ENCODE data around the gene RGS10. TPM values are rescaled to one million over a fixed set of nuclear protein-coding genes. Genes with fewer than 3 reads are reported as not detected.

RGS10 gene
- total RNA-seq, 1 experiment from 2014 or later, result 22.6 TPM

- TF ChIP-seq ZNF532 (CRISPR knock-in tag; IDR thresholded peaks at IDR 0.05; ENCODE audit: borderline replicate concordance) (no peak), KAT7 (CRISPR knock-in tag; IDR thresholded peaks at IDR 0.05; ENCODE audit: borderline replicate concordance) (no peak), USF1 (CRISPR knock-in tag; IDR thresholded peaks at IDR 0.05) (no peak)
These were observed 18.4 kb downstream of the RGS10 start (continued) for GRCh38 chr10:119523895-119524719.

GRCh38 chr10:119522747-119523426, 19.6 kb downstream of the RGS10 start:
- H3K27me3 Mint-ChIP-seq (ENCODE audit: low read depth), result no peaks in the 10 kb centered on the region
- peaks cover 8% of the 10 kb centered on the region for H3K4me1 Mint-ChIP-seq
- H3K9me3 Mint-ChIP-seq, result no peaks in the 10 kb centered on the region
- H3K4me3 Mint-ChIP-seq, result no peak overlapping the region
- H3K36me3 Mint-ChIP-seq, result no peaks in the 10 kb centered on the region
- ChIA-PET CTCF (interaction anchor here (0.6 kb wide), 1 partner anchor 48 kb away, joined by 3 read pairs; no protein-coding TSS in a partner anchor), POLR2A (no interaction called here)
- no peak overlapping the region for H3K27ac Mint-ChIP-seq
- ATAC-seq (no peak), DNase-seq (ENCODE audit: low spot score) (no peak)
- TF ChIP-seq MLX (CRISPR knock-in tag; IDR thresholded peaks at IDR 0.05), result no peak
- TF ChIP-seq GRHL2 (CRISPR knock-in tag; IDR thresholded peaks at IDR 0.05; ENCODE audit: insufficient replicate concordance, severe bottlenecking), result no peak
- no peak for TF ChIP-seq ZNF532 (CRISPR knock-in tag; IDR thresholded peaks at IDR 0.05; ENCODE audit: borderline replicate concordance)
- no peak for TF ChIP-seq ATF1 (CRISPR knock-in tag; IDR thresholded peaks at IDR 0.05)
- no peak for TF ChIP-seq ZNF232 (CRISPR knock-in tag; IDR thresholded peaks at IDR 0.05)
- no peak for TF ChIP-seq ATF3 (CRISPR knock-in tag; conservative IDR thresholded peaks at IDR 0.05)
- no peak for TF ChIP-seq CTCF (IDR thresholded peaks at IDR 0.05)
- no peak for TF ChIP-seq FOXJ3 (CRISPR knock-in tag; IDR thresholded peaks at IDR 0.05; ENCODE audit: borderline replicate concordance)
- TF ChIP-seq CREB1 (CRISPR knock-in tag; IDR thresholded peaks at IDR 0.05), result no peak
- no peak for TF ChIP-seq ZNF121 (CRISPR knock-in tag; IDR thresholded peaks at IDR 0.05)
- no peak for TF ChIP-seq HMGXB4 (CRISPR knock-in tag; IDR thresholded peaks at IDR 0.05)
- no peak for TF ChIP-seq JAZF1 (CRISPR knock-in tag; IDR thresholded peaks at IDR 0.05)

All from WTC11 (cell line).